ELF-1 (cell line): ENCODE data around the gene GPC4.
A peak's percentile ranks its signal among the peaks of the same experiment; 100 is the strongest.

Experiments
- DNase-seq: peaks from one replicate; pipeline ENCODE4 v3.0.0-alpha.2; 2016; ENCODE audit warnings: low read depth, low spot score

The GPC4 gene

DNA sequence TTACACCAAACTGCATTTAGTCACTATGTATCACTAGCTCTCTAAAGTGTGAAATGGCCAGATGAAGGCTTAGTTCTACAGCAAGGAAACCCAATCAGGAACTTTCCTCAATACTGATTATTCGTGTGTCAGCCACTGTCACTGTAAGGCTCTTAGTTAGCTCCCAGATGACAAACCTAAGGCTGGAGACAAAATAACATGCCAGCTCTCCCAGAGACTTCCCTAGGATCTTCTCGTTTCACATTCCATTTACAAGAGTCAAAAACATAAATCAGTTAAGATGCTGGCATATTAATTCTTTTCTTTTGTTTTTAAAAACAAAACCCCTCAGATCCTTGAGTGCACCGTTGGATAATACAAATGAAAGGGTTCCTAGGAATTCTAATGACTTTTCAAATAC lies 109.0 kb downstream of the GPC4 start:
- DNase-seq: no peak

DNA sequence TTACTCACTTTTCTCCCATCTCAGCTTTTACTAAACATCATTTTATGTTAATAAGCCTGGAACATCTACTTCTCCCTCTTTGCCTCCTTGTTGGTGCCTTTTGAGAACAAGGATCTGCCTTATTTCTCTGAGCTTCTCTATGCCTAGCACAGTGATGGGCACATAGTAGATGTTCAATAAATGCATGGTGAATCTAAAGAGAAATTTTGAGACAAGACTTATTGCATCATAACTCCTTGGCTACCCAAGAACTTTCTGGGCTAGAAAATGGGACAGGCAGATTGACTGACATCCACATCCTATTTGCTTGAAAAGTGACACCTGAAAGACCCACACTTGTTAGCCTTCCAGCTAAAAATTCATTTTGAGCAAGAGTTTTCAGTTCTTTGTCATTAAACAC lies 109.9 kb downstream of the GPC4 start:
- DNase-seq: no peak

DNA sequence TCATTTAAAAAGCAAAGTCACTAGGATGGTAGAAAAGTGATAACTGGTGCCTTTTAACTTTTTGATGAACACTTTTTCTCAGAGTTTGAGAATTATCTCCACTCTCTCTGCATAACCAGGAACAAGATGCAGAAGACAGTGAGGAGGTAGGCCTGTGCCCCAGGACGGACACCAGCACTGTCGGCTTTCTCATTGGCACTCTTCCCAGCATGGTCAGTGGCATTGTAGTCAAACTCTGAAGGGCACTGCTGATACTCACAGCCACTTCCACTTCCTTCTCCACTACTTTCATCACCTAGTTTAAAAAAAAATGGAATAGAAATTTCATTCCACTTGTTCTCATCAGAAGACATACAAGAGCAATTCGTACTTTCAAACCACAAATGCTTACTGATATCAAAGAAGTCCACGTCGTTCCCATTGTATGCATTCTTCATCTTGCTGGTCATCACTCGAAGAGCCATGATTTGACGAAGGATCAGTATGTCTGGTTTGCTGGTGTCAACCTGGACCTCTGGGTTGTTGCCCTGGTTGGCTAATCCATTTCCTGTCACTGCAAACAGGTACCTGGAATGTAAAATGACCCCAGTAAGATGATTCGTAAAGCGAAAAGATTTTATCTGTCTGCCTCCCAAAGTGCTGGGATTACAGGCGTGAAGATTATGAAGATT lies 112.4 kb downstream of the GPC4 start:
- DNase-seq: no peak

DNA sequence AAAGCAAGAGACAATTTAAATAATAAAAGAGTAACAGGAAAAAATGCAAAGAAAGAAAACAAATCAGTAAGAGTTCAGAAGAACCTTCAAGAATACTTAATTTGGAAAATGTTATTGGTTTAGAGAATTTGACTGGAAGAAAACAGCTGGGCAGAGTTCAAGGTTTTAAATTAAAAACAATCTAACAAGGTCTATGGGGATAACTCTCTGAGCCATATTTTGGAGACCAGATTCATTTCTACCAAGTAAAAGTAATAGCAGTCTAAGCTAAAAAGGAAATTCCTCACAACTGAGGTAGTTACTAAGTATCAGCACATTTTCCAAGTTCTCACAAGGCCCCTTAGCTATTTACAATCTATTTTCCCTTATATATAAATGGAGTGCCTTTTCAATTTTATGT lies 114.7 kb downstream of the GPC4 start:
- DNase-seq: no peak

DNA sequence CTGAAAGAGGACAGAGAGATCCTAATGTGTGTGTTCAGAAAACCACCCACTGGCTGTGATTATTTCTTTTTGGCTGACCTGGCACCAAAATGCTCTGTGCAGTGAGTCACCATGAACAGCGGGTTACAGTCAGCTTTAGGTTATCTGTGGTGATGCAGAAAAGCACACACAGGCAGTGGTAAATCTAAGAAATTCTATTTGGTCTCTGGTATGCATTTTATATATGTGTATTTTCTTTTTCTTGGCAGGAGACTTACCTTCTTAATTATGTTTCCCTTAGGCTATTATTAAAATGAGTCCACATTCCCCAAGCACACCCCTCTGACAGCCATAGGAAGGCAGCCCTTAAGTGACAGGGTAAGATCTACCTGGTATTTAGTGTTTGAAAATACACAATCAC lies 118.0 kb downstream of the GPC4 start:
- DNase-seq: no peak

DNA sequence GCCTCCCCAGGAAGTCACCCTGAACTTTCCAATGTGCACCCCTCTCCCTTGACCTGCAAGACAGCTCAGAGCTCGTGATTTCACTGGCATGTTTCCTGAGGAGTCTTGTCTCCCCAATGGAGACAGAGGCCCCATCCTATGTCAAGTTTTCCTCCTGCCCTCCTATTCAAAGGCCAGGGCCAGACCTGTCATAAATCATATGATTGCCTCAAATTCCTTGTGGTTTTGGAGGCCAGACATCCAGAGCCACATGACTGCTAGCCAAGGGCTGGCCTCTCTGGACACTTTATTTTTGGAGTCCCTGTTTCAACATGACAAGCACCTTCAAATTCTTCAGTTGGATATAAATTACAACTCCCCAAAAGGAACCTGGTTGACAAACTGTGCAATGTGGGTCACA lies 121.2 kb downstream of the GPC4 start:
- no peak for DNase-seq

DNA sequence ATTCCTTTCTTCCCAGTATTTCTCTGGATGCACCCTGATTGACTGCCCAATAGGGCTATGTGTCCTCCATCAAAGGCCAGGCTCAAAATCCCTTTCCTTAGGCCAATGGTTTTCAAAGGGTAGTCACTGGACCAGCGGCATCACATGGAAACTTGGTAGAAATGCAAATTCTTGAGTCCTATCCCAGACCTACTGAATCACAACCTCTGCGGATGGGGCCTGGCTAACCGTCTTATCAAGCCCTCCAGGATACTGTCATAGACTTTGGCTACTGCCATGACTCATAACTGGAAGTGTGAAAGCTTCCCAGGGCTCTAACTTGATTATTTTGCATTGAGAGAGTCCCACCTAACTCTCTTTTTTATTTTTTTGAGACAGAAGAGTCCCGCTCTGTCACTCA lies 125.2 kb downstream of the GPC4 start:
- DNase-seq: peak; percentile 13

DNA sequence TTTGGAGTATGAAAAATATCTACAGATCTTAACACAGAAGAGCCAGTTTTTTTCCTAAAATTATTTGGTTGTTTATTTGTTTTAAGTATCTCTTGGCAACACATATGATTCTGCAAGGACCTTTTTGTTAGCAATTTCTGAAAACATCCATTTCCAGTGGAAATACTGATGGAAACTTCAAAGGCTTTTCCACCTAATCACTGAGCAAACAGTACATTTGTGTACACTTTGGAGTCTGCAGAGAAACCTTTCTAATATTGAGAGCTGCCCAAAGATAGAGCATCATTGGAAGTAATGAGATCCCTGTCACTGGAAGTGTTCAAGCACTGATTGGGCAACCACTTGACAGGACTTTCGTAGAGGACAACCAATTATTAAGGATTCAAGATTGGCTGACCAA lies 127.4 kb downstream of the GPC4 start:
- DNase-seq: no peak

DNA sequence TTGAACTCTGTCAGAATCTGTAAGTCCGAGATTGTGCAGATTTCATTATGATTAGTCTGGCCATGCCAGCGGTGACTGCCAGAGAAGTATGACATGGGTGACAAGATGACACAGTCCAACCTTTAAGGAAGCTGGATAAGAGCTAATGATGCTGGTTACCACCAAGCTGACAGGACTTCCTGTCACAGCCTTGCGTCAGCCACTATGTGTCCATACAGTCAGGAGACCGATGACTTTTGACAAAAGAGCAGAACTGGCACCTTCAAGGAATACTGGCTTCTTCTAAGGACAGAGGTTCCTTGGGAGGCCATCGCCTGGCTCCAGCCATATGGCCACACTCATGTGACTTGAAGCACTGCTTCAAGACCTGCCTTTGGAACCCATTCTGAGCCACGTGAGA lies 129.9 kb downstream of the GPC4 start:
- DNase-seq: no peak

DNA sequence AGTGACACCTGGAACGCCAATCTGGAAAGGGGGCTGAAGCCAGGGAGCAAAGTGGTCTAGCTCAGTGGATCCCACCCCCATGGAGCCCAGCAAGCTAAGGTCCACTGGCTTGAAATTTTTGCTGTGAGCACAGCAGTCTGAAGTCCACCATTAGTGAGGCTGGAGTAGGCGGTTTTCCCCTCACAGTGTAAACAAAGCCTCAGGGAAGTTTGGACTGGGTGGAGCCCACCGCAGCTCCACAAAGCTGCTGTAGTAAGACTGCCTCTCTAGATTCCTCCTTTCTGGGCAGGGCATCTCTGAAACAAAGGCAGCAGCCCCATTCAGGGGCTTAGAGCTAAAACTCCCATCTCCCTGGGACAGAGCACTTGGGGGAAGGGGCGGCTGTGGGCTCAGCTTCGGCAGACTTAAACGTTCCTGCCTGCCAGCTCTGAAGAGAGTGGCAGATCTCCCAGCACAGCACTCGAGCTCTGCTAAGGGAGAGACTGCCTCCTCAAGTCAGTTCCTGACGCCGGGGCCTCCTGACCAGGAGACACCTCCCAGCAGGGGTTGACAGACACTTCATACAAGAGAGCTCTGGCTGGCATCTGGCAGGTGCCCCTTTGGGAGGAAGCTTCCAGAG lies 136.1 kb downstream of the GPC4 start:
- peak; percentile 85 for DNase-seq

DNA sequence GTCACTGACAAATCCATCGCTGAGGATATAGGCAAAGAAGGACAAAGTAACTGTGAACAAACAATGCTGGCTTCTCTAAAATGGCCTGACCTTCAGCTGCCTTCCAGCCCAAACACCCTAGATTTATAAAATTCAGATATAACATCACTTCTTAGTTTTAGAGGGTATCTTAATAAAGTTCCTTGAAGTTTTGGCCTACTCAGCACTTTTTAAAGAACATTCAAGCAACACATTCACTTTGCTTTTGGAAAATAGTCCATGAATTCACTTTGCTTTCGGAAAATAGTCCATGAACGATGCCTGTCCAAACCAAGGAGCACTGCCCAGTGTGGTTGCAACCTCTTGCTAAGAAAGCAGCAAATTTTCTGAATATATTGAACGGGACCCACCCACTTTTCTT lies 142.1 kb downstream of the GPC4 start:
- DNase-seq: no peak

DNA sequence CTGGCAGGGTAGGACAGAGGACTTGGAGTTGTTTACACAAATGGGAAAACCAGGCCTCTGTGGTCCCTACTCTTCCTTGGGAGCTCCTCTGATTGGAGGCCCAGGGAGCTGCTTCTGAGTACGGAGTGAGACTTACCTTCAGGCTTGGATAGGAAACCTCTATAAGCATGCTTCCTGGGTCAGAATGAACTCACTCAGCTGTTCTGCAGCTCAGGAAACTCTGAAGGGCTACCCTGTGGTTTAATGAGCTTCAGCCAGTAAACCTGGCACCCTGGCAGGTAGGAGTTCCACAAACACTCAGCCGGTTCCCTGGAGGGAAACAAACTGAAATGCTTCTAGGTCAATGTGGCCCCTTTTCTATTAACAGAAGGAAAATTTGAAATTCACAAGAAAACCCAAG lies 146.1 kb downstream of the GPC4 start:
- peak; percentile 11 for DNase-seq

DNA sequence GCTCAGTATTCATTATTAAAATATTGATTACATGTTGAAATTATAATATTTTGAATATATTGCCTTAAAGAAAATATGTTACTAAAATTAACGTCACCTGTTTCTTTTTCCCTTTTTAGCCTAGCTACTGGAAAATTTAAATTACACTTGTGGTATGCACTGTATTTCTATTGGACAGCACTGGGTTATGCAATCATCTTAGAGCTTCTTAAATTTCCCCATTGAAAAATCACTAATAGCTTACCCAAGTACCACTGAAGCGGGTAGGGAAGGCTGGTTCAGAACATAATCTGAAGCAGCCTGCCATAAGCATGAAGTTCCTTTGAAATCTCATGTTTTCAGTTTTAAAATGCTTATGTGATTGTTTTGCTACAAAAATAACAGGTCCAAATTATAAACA lies 147.7 kb downstream of the GPC4 start:
- no peak for DNase-seq

DNA sequence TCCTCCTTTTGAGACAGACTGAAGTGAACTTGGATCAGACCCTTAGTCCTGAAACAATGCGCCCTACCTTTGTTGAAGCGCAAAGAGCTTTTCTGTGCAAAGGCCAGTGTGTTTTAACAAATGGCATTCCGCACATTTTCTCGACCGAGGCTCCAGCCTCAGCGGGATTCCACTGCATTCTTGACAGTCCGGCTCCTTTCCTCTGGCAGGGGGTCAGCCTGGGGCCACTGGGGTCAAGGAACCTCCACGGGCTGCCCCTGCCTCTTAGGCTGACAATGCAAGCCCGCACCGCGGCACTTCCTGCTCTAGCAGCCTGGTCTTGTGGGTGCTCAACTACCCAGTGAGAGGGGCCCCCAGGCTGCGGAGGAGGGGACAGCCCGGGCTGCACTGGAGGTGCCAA lies 150.0 kb downstream of the GPC4 start:
- DNase-seq: peak; percentile 98

DNA sequence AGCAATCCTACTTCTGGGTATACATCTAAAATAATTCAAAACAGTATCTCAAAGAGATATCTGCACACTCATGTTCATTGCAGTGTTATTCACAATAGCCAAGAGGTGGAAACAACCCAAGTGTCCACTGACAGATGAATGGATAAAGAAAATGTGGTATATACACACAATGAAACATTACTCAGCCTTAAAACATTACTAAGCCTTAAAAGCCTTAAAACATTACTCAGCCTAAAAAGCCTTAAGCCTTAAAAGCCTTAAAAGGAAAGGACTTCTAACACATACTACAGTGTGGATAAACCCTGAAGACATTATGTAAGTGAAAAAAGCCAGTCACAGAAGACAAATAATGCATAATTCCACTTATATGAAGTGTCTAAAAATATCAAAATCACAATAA lies 156.8 kb downstream of the GPC4 start:
- no peak for DNase-seq

DNA sequence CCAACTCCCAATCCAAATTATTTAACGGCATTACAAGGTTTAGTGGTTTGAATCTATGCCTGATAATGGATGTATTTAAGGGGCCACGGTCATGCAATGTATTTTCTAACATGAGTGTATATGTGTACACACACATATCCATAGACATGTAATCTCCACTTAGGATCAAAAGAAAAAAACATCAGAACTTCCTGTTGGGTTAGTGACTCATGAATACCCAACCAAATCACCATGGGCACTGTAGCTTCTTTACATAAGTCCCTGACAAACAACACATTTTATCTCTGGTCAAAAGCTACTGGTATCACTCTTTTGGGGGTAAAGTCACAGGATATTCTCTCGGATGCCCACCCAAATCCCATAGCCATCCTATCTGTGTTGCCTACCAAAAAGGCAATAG lies 160.6 kb downstream of the GPC4 start:
- DNase-seq: no peak

DNA sequence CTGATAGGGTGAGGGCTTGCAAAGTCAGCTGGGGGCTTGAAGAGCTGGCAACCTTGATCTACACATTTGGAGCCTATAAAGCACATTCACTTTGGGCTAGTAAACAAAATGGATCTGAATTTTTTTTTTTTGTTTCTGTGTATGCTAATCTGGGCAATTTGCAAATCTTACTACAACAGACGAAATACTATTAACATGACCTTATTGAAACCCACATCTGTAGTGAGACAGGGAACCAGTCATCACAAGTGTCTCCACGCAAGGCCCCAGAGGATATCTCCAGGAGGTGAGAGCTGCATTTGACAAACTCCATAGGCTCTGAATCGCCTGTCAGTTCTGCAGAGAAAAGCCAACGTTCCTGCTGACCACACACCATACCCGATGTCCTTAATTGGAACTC lies 164.1 kb downstream of the GPC4 start:
- DNase-seq: no peak

DNA sequence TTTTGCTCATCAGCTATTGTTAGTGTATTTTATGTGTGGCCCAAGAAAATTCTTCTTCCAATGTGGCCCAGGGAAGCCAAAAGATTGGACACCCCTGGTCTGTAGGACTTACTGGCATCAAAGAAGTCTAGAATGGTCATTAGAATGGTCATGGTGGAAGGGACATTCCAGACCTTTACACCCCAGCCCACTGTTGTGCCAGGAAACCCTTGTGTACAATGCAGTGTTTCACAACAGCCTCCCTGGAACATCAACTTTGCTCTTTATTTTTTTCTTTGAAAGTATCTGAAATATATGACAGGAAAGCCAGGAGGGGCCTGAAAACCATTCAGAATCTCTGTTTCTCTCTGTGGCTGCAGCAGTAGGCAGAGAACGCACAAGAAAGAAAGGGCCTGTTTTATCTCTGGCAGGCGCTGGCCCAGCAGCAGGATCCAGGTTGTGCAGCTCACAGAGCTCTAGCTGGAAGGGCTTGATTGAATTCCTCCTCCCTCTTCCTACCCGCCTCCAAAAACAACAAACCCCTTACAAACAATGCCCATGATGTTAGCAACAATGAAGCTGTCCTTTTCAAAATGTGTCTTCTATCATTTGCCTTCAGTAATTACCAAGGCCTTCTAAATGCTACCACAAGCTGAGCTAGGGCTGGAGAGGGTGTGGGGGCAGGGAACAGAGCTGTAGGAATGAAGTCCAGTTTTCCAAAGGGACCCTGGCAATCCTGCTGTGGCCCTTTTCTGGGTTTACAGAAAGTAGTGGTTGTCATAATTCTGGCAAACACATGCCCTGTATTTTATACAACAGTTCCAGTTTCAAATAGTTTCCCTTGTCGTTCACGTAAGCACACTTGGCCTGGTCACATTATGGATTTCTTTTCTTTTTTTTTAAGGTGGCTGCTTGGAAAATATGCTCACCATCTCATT lies 164.8 kb downstream of the GPC4 start:
- DNase-seq: peak; percentile 86
